ENCODE results near the gene MS4A18.

Gene MS4A18

DNA sequence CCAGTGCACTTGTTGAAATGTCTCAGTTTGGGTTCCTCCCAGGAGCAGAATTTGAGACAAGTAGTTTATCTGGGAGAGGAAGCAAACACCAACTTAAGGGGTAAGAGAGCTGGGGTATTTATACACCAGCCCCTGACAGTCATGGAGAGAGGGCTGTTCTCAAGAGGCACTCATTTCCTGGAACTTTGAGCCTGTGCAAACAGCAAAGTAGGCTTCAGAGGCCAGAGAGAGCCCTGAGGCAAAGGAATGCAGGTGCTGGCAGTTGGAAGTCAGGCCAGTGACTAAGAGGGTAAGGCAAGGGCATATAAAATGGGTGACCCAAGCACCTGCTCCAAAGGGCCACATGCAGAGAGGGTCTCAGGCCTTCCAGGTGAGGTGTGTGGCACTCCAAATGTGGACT is 16.1 kb downstream of the MS4A18 start:
- no peak overlapping the region for H3K27ac ChIP-seq
- H3K4me1 ChIP-seq: no peaks in the 10 kb centered on the region
- no peak for DNase-seq
- H3K36me3 ChIP-seq: no peaks in the 10 kb centered on the region
- no peak overlapping the region for H3K4me3 ChIP-seq
- intact Hi-C loops (cut with DNase I; ENCODE audit: low total_unique reads): no loop called here
- H3K27me3 ChIP-seq: peaks cover 0 to 4% of the 10 kb centered on the region in 2 donors
- H3K9me3 ChIP-seq: peaks cover 0 to 12% (median 0%) of the 10 kb centered on the region in 3 donors
- TF ChIP-seq, protein P1, sequence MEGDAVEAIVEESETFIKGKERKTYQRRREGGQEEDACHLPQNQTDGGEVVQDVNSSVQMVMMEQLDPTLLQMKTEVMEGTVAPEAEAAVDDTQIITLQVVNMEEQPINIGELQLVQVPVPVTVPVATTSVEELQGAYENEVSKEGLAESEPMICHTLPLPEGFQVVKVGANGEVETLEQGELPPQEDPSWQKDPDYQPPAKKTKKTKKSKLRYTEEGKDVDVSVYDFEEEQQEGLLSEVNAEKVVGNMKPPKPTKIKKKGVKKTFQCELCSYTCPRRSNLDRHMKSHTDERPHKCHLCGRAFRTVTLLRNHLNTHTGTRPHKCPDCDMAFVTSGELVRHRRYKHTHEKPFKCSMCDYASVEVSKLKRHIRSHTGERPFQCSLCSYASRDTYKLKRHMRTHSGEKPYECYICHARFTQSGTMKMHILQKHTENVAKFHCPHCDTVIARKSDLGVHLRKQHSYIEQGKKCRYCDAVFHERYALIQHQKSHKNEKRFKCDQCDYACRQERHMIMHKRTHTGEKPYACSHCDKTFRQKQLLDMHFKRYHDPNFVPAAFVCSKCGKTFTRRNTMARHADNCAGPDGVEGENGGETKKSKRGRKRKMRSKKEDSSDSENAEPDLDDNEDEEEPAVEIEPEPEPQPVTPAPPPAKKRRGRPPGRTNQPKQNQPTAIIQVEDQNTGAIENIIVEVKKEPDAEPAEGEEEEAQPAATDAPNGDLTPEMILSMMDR (IDR thresholded peaks at IDR 0.05): no peak

DNA sequence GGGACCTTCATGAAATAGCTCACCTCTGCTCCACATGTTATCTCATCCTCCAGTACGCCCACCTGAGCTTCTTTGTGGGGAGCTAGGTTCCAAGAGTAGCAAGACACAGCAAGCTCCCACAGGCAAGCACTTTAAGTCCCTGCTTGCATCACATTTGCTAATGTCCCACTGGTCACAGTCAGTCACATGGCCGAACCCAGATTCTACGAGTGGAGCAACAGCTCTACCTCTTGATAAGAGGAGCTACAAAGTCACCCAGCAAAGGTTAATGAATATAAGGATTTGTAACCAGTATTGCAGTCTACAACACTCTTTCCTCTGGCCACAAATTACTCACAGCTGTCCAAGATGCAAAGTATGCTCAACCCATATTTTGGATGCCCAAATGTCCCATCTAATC is 16.9 kb downstream of the MS4A18 start:
- Histone ChIP-seq H3K27ac (no peak overlapping the region), H3K9me3 (peaks cover 0 to 12% (median 0%) of the 10 kb centered on the region in 3 donors), H3K36me3 (no peaks in the 10 kb centered on the region), H3K4me3 (no peak overlapping the region), H3K27me3 (peaks cover 0 to 4% of the 10 kb centered on the region in 2 donors), H3K4me1 (no peaks in the 10 kb centered on the region)
- TF ChIP-seq, protein P1 (IDR thresholded peaks at IDR 0.05): no peak
- intact Hi-C loops (cut with DNase I; ENCODE audit: low total_unique reads): no loop called here
- no peak for DNase-seq

DNA sequence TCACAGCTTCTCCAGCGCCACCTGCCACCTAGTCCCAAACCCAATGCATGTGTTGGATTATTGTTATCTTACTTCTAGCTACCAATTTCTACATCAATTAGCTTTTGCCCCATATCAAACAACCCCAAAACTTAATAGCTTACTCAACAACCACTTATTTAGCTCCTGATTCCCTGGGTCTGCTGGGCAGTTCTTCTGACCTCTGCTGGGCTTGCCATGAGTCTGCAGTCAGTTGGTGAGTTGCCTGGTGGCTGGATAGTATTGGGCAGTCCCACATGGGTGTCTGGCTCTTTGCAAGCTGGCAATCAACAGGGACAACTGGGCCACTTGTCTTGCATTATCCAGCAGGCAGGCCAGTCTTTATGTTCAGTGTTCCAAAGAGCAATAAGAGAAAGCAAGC is 18.5 kb downstream of the MS4A18 start:
- Histone ChIP-seq H3K4me3 (no peak overlapping the region), H3K9me3 (peaks cover 0 to 12% (median 0%) of the 10 kb centered on the region in 3 donors), H3K27me3 (peaks cover 0 to 4% of the 10 kb centered on the region in 2 donors), H3K27ac (no peak overlapping the region), H3K4me1 (no peaks in the 10 kb centered on the region), H3K36me3 (no peaks in the 10 kb centered on the region)
- intact Hi-C loops (cut with DNase I; ENCODE audit: low total_unique reads): no loop called here
- DNase-seq: no peak
- TF ChIP-seq, protein P1 (IDR thresholded peaks at IDR 0.05): no peak

DNA sequence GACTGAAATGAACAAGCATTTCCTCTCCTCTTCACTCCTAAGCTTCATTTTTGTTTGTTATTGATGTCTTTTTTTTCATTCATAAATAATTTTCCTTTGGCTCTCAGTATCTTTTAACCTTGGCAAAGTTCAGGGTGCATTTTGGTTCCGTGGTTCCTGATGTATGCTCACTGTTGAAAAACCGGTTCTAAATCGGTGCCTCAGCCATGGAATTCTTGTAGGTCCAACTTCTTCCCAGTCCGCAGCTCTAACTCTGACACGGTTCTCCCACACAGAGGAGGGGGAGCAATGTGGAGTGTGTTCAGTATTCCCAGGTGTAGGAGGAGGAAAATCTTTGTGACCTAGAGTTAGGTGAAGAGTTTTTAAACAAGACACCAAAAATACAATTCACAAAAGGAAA is 19.6 kb downstream of the MS4A18 start:
- intact Hi-C loops (cut with DNase I; ENCODE audit: low total_unique reads): no loop called here
- DNase-seq: no peak

DNA sequence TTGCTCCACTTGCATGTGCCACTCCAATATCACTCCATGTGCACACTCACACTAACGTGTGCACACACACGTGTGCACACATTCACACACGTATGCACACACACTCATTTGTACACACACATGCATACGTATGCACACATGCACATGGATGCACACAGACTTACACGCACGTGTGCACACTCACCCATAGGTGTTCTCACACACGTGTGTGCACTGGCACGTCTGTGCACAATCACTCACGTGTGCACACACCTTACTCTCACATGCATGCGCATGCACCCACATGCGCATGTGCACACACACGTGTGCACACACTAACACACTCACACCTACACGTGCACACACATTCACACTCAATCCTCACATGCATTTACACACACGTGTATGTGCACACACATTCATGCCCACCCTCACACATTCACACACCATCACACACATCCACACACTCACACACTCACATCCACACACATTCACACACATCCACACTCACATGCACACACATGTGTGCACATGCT is 22.9 kb downstream of the MS4A18 start:
- intact Hi-C loops (cut with DNase I; ENCODE audit: low total_unique reads): no loop called here

More for the DNA sequence above, 19.6 kb downstream of the MS4A18 start:
- H3K4me1 ChIP-seq: no peaks in the 10 kb centered on the region
- H3K36me3 ChIP-seq: no peaks in the 10 kb centered on the region
- TF ChIP-seq, protein P1 (IDR thresholded peaks at IDR 0.05): no peak
- H3K4me3 ChIP-seq: no peak overlapping the region
- no peak overlapping the region for H3K27ac ChIP-seq
- H3K27me3 ChIP-seq: peaks cover 0 to 4% of the 10 kb centered on the region in 2 donors
- peaks cover 0 to 12% (median 0%) of the 10 kb centered on the region in 3 donors for H3K9me3 ChIP-seq

More for the DNA sequence above, 22.9 kb downstream of the MS4A18 start:
- peak in 1 of 2 donors; percentile 17 for DNase-seq
- no peaks in the 10 kb centered on the region for H3K4me1 ChIP-seq
- no peak overlapping the region for H3K27ac ChIP-seq
- H3K4me3 ChIP-seq: no peak overlapping the region
- H3K9me3 ChIP-seq: peaks cover 0 to 6% (median 0%) of the 10 kb centered on the region in 3 donors
- H3K36me3 ChIP-seq: no peaks in the 10 kb centered on the region
- TF ChIP-seq, protein P1 (IDR thresholded peaks at IDR 0.05): no peak
- H3K27me3 ChIP-seq: peaks cover 0 to 11% of the 10 kb centered on the region in 2 donors
